ENCODE results near the gene SLC49A4.

SLC49A4 gene

DNA sequence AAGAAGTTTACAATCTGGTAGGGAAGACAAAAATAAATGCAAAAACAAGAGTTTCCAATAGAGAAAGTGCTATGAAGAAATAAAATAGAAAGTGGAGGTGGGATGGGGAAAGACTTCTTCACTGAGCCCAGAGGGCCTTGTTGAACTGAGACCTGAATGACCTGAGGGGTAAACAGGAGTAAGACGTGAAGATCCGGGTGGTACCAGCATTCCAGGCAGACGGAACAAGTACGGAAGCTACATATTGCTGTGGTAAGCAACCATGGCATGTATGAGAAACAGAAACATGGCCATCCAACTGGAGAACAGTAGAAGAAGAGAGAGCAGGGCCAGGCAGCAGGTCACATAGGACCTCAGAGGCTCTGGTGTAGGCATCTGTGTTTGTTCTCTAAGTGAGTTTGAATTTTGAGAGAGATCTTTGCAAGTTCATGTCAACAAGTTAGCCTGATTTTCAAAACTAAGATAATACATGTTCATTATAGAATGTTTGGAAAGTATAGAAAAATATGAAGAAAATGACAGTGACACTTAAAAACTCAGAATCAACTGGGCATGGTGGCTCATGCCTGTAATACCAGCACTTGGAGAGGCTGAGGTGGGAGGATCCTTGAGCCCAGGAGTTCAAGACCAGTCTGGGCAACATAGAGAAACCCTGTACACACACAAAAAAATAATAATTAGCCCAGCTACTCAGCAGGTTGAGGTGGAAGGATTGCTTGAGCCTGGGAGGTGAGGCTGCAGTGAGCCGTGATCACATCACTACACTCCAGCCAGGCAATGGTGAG, 64.3 kb downstream of the SLC49A4 start:
- no peak for DNase-seq

- DNase-seq: no peak
These were observed 67.5 kb downstream of the SLC49A4 start for GRCh38 chr3:122862381-122862780.

DNA sequence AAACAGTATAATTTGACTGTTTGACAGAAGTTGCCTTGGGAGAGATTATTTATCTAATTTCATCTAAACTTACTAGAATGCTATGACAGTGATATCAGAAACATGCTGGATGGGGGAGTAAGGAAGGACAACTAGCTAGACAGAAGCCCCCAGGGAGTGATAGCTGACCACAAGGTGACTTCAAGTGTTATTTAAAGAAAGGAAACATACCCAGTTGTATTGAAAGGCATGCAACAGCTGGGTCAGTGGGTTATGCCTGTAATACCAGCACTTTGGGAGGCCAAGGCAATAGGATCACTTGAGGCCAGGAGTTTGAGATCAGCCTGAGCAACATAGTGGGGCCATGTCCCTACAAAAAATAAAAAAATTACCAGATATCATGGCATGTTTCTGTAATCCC, 69.6 kb downstream of the SLC49A4 start:
- no peak for DNase-seq

DNA sequence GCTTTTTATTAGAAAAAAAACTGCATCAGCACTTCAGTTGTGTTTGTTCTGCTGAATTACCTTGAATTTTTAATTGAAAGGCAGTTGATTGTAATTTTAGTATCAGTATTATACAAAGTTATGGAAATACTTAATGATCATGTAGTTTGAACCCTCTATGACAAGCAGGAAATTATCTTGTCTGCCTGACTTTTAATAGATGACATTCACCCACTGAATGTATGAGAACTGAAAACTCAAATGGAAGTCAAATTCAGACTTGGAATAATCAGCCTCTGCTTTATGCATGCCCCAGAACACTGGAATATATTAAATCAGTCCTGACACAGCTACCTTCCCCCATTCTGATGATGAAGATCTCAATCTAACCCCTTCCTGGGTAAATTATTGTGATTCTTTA, 73.5 kb downstream of the SLC49A4 start:
- DNase-seq: no peak

DNA sequence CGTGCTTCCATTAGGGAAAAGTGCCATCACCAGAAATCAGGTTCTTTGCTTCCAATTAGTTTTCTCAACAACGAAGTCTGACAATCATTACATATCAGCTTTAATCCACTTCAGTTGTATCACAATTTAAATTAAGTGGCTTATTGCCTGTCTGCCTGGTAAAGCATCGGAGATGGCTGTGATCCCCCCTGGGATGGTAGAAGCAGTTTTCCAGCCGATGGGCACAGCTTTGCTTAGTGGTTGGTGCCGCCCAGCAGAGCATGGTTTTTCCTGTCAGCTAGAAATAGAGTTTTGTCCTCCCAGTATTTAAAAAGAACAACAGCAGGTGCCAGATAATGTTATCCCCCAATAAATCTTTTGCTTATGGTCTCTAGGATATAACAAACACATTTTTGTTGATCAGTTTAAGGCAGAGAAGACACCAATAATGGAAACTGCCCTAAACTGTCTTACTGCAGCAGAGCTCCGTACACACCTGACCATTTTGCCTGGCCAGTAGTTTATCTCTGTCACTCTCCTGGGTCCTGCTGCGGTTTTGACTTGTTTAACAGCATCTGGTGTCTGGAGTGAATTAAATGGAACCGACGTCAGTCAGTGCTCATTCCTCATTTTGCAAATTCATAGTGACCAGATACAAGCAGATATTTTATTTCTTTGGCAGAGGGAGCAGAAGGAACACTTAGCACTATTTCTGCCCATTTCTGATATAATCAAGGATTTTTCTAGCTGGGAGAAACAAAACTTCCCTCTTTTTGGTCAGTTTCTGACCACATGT, 79.1 kb downstream of the SLC49A4 start:
- DNase-seq: no peak

GRCh38 chr3:122875547-122876127, 80.8 kb downstream of the SLC49A4 start:
- DNase-seq: no peak

DNA sequence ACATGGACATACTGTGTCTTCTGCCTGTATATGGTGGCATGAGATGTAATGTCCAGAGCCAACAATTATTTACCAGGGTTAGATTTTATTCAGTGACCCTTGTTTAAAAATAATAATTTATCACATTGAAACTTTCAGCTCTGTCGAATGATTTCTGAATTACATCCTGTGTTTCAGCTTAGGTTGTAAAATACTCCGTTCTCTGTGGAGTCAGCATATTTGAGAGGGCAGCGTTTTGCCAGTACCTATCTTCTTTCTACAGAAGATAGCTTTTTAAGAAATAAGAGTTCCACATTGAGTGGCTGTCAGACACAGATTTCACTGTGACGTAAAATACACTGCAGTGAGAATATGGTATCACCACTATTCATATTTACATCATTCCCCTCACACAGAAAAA, 85.3 kb downstream of the SLC49A4 start:
- DNase-seq: no peak

DNA sequence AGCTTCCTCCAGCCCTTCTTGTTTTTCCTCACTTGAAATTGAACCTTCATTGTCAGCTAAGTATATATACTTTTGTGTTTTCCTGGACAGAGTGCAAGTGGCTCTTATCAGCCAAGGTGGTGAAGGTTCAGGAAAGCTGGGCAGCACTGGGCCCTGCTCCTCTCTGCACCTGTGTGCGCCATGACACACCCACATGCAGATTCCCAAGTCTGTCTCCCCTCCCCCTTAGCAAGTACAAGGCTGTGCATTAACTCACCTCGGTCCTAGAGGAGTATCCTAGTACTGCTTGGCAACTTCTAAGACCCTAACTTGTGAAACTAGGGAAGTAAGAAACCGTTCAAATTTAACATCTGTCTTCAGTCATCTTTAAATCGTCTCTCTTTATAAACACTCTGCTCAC, 85.8 kb downstream of the SLC49A4 start:
- DNase-seq: no peak

DNA sequence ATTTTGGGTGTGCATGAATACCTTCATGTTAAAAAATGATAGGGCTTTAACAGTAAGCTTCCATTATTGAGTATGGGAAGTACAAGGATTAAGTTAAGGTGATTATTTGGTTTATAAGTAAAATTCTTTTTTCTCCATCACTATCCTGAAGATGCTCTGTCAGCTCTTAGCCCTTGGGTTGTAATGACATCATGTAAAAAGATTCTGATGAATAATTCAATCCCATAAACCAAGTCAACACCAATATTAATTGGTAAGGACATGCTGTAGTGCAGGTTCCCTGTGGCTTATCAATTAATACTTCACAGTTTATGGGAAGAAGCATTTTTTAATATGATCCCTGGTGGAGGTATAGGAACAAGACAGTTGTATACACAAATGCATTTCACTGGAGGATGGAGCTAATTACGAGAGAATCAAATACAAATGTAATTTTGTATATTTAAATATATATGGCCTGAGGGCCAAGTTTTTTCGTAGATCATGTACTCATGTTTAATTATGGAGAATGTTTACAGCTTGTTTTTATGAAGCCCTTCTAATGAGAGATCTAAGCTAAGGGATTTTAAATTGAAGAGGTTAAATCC, 87.6 kb downstream of the SLC49A4 start:
- DNase-seq: no peak

- DNase-seq: no peak
These were observed 91.4 kb downstream of the SLC49A4 start for GRCh38 chr3:122886251-122886650.

DNA sequence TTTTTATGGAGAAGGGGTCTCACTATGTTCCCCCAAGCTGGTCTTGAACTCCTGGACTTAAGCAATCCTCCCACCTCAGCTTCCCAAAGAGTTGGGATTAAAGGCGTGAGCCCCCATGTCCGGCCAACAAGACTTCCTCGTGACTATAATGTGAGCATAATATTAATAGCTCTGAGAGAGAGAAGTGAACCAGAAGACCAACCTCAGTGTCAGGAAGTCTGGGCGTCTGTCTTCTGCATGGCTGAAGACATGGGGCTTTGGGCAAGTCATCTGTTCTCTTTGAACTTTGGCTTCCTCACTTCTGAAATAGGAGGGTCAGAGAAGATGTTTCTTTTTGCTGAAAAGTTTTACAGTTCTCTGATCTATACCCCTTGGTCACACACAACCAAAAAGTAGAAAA, 92.1 kb downstream of the SLC49A4 start:
- DNase-seq: no peak

GRCh38 chr3:122890077-122890719, 95.3 kb downstream of the SLC49A4 start:
- DNase-seq: no peak

DNA sequence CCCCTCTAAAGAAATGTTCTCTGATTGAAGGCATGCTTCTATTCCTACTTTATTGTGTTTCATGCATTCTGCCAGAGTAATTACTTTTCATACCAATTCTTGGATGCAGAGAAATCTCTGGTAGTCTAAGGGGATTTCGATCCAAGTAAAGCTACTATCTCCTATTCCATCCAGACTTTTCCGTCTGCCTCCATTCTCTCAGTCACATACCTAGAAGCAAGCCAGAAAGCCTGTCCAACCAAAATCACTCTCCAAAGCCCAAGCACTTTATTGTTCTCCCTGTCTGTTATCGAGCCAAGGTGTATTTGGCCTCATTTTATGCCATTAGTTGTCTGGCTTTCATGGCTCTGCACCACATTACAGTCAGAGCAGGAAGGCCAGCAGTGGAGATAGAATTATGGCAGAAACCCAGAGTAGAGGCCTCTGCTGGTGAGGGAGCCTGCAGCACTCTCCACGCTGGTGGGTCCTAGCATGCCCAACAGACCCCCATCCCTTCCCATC, 95.9 kb downstream of the SLC49A4 start:
- no peak for DNase-seq

- DNase-seq: no peak
These were observed 97.5 kb downstream of the SLC49A4 start for GRCh38 chr3:122892118-122892960.

GRCh38 chr3:122893282-122893681, 98.4 kb downstream of the SLC49A4 start:
- no peak for DNase-seq

DNA sequence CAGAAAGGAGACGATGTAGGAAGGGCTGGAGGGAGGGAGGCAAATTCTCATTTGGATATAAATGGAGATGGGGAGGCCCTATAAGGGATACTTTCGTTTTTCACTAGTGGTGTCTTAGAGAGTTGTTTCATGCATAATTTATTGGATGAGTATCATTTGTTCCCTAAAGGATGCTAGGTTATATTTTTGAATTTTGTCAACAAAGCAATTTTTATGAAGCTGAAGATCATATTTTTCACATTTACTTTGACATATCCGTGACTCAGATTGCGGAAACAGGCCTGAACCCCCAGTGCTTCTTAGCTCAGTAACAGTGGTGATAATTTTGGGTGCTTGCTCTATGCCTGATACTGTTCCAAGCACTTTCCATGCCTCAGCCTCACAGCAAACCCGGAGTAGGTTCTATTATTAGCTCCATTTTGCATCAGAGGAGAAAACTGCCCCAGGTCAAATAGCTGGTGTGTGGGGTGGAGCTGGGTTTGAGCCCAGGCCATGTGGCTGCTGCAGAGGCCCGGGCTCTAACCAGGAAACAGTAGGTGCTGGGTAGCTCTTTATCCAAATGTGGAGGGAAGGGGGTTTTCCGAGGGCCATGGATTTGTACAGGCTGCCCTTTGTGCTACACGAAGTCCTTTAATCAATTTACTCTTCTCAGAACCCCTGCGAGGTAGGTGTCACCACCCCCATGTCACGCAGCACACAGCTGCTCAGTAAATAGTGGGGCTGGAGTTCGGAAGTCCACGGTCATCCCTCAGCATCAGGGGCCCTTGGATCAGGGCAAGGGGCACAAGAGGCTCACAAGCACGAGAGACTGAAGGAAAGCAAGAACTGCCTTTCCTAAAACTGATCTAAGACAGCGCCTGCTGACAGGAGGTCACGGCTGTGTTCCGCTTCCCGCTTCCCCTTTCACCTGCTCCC, 99.1 kb downstream of the SLC49A4 start:
- no peak for DNase-seq

DNA sequence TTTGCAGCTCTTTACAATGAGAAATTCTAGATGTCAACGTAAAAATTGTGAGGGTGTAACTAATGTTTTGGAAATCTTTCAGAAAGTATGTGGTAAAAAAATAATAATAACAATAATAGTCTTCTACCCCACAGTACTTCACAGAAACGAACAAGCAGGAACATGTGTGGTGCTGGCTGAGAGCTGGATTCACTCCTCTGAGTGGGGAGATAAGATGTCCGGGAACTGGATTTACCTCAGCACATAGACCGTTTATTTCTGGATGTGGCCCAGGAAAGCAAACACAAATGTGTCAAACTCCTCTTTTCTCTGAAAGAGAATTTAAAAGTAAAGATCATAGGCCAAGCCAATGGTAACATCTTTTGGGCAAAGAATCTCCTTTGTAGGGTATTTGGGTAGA, 103.4 kb downstream of the SLC49A4 start:
- no peak for DNase-seq

- DNase-seq: no peak
These were observed 107.5 kb downstream of the SLC49A4 start for GRCh38 chr3:122902326-122902725.

- DNase-seq: no peak
These were observed 108.3 kb downstream of the SLC49A4 start for GRCh38 chr3:122903171-122903570.

GRCh38 chr3:122907471-122907870, 112.6 kb downstream of the SLC49A4 start:
- DNase-seq: no peak

- no peak for DNase-seq
These were observed 113.4 kb downstream of the SLC49A4 start for GRCh38 chr3:122908251-122908650.

Data from SHP77 treated with DMSO at 0.1 percent for 48 hours (cell line).